Stimulated activated CD4-positive, alpha-beta T cell treated with anti-CD3 and anti-CD28 coated beads, Interleukin-1b, Interleukin-23, amount 100 ng/mL, for 24 hours (primary cell): ENCODE measurements around the gene PCSK4.
"Not testable (repeated sequence)": the region's sequence is repeated elsewhere in the genome, so short reads cannot be mapped to it uniquely, and the experiment has no call there.

Experiments used
- DNase-seq, 4 experiments: peaks; one replicate each; pipeline ENCODE4 v3.0.0-alpha.2; 2020; ENCODE audit warnings: low read depth in 4 of 4, low spot score in 1 of 4

The PCSK4 gene

GRCh38 chr19:1505991-1506881, 16.1 kb upstream of the PCSK4 start:
- DNase-seq, result no peak

DNA sequence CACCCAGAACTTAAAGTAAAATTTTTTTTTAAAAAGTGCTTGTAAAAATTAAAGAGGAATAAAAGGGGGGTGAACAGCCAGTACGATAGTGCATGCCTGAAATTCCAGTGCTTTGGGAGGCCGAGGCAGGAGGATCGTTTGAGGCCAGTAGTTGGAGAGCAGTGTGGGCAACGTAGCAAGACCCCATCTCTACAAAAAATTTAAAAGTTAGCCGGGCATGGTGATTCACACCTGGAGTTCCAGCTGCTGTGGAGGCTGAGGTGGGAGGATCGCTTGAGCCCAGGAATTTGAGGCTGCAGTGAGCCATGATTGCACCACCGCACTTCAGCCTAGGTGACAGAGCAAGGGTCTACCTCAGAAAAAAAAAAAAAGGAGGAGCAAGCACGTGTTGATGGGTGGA, 14.9 kb upstream of the PCSK4 start:
- no peak for DNase-seq

DNA sequence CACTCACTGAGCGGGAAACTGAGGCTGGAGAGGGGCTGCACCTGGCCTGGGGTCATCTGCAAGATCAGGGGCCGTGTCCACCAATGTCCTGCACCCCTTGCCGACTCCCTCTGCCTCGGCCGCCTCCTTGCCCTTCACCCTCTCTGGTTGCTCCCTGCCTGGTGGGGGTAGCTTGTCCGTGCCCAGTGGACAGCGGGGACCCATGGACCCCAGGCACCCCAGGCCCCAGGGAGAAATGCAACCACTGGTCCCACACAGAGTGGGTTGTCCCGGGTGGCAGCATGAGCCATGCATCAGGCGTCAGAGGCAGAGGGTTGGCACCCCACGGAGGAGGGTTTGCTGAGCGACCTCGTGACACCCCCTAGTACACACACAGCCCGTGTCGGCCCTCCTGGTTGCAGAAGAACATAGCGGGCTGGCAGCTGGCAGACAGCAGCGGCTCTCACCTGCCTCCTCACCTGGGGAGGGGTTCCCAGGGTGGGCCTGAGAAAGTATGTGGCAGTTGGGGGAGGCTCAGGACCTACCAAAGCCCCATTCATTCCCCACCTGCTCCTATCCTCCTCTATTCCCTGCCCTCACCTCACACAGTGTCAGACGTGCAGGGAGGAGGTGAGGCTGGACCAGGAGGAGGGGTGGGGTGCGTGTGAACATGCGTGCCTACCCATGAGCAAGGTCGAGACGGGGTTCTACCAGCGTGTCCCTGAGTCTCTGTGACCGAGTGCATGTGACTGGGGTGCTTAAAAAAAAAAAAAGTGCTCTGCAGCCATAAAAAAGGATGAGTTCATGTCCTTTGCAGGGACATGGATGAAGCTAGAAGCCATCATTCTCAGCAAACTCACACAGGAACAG, 14.0 kb upstream of the PCSK4 start:
- DNase-seq, result no peak

DNA sequence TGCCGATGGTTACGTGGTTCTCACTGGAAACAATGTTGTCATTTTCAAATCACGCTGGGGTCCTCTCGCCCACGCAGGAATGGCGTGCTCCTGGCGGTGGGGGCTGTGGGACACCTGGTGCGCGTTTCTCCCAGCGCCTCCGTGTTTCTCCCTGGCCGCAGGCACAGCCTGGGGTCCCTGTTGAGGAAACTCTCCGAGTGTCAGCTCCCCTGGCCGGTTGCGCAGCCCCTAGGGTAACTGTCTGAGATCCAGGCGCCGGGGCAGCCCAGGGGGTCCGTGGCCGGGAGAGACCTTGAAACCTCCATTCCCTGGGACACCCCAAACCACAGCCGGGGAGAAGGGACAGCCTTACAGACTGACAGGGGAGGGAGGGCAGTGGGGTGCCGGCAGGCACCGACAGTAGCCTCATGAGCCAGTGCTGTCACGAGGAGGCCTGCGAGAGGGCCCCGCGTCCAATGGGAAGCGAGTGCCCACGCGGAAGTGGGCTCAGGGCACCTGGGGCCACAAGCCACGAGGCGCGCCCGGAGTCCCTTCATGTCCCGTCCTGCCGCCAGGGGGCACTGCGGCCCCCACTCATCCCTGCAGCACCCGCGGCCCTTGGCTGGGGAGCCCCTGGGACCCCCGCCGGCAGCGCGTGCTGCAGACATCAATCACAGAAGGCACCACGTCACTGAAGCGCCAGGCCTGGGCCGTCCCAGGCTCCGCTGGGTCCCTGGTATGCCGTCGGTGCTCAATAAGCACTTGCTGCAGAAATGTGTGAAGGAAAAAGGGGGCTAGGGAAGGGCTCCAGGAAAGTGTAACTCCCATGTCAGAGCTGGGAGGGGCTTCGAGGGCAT, 13.2 kb upstream of the PCSK4 start:
- DNase-seq, result peak; percentile 42 to 60 (median 58)

- no peak for DNase-seq
Observed at GRCh38 chr19:1502433-1503088, 12.4 kb upstream of the PCSK4 start.

- DNase-seq, result no peak
Observed at GRCh38 chr19:1501200-1501595, 11.0 kb upstream of the PCSK4 start.

- not testable (repeated sequence) for DNase-seq
Observed at GRCh38 chr19:1499231-1499630, 9.1 kb upstream of the PCSK4 start.

DNA sequence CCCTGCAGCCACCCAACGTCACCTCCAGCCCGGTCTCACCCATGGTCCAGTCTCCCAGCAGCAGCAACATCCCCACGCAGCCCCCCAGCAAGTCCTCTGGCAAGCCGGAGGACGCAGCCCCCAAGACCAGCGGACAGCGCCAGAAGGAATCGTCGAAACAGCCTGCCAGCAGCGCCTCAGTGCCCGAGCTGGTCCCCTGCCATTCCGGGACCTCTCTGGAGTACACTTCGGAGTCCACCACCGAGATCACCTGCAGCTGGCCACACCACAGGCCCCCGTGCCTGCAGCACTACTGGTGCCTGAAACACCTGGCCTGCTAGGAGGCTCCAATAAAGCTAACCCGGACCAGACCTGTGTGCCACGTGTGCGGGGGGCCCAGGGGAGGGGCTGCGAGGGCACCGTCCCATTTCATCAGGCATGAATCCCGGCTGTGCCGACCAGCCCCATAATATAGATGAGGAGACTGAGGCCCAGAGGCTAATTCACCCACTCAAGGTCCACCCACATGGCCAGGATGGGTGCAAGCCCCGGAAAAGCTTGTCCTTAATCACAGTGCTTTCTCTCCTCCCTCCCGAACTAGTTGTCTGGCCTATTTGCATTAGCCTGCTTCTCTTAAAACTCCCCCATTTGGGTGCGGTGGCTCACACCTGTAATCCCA, 7.6 kb upstream of the PCSK4 start:
- no peak for DNase-seq

GRCh38 chr19:1496714-1497577, 6.8 kb upstream of the PCSK4 start:
- no peak for DNase-seq

DNA sequence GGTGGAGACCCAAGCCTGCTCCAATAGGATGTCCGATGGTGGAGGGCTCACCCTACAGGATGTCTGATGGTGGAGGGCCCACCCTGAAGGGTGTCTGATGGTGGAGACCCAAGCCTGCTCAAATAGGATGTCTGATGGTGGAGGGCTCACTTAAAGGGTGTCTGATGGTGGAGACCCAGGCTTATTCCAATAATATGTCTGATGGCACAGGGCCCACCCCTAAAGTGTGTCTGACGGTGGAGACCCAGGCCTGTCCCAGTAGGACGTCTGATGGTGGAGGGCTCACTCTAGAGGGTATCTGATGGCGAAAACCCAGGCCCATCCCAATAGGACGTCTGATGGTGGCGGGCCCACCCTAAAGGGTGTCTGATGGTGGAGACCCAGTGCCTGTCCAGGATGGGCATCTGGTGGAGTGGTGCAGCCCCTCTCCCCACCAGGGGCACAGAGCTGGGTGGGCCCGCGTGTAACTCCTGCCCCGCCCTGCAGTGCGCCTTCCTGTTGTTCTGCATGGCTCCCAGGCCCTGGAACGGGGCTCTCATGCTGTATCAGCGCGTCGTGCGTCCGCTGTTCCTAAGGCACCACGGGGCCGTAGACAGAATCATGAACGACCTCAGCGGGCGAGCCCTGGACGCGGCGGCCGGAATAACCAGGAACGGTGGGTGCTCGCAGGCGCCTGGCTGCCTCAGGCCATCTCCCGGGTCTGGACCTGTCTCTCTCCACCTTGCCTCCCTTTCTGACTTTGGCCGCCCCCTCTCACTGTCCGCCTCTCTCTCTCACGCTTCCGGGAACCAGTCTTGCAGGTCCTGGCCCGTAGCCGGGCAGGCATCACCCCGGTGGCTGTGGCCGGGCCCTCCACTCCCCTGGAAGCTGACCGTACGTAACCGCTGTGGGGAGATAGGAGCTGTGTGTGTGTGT, 5.9 kb upstream of the PCSK4 start:
- DNase-seq, result no peak

DNA sequence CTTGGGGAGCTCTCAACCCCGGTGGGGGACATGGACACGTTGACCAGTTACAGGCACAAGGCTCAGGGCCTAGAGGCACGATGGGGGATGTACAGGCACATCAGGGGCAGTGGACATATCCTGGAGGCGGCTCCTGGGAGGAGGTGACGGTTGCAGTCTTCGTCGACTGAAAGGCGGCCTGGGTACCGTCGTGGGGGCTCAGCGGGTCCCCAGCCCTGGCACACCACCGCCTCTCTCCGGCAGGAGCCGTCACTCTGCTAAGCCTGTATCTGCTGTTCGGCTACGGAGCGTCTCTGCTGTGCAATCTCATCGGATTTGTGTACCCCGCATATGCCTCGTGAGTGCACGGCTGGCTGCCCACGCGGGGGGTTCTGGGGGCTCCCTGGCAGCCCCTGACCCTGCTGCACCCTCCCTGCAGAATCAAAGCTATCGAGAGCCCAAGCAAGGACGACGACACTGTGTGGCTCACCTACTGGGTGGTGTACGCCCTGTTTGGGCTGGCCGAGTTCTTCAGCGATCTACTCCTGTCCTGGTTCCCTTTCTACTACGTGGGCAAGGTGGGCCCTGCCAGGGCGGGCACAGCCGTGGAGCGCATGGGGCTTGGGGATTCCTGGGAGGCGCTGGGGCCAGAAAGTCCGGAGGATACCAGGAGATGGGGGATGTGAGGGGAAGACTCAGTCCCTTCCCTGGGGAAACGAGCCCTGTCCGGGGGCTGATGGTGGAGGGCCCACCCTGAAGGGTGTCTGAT, 5.1 kb upstream of the PCSK4 start:
- DNase-seq, result no peak

- DNase-seq, result no peak
Observed at GRCh38 chr19:1494115-1494815, 4.1 kb upstream of the PCSK4 start.

DNA sequence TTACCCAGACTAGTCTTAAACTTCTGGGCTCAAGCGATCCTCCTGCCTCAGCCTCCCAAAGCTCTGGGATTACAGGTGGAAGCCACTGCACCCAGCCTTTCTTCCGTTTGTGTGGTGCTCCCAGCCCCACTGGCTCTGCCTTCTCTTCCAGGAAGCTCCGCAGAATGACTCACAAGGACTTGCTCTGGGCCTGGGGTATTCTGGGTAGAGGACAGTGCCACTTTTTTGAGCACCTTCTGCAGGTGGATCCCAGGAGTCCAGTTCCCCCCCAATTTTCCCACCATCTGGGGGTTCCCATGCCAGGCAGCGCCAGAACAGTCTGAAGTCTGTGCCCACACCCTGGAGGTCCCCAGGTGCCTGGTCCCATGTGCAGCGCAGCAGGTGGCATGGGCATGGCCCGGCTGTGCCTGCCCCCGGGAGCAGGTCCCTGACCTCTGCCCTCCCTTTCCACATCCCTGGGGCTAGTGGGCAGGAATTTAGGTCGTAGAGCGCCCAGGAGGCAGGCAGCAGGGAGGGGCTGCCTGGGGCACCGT, 2.4 kb upstream of the PCSK4 start:
- no peak for DNase-seq

DNA sequence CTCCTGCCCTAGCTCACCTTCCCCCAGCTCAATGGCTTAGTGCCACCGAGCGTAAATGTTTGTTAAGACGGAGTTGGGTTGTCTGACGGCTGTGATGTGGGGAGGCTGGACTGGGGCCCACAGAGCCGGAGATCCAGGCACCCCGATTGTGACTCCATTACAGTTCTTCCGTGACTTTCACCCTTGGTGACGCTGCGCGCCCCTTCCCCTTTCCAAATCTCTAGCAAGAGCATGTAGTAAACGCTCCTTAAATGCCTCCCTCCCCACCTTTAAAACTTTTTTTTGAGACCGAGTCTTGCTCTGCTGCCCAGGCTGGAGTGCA, 1.7 kb upstream of the PCSK4 start:
- no peak for DNase-seq

- no peak for DNase-seq
Observed at GRCh38 chr19:1491114-1491848, 1.1 kb upstream of the PCSK4 start, which contains the start of gene REEP6. Gene REEP6 (plus strand): TSS chr19:1491181. CDS start chr19:1491270, 89 bp downstream.
